MCF 10A (cell line): ENCODE results near the gene APBA1. TPM values are rescaled to one million over a fixed set of nuclear protein-coding genes. Genes with fewer than 3 reads are reported as not detected.

ENCODE experiments used
- BruUV-seq: library from RNA; stranded (reverse); fragments of 400-500 nt; replicated peaks from 2 replicates; lab custom pipeline; 2021; lab: Mats Ljungman, UMichigan
- CTCF ChIA-PET: fragments of 300-600 bp; sonication (Branson Sonifier 250); formaldehyde crosslinking; extraction: SDS; loops from one replicate; lab custom pipeline; 2021; ENCODE audit warnings: antibody characterized with exemption, inconsistent platforms; lab: Yijun Ruan, JAX
- POLR2A ChIA-PET: fragments of 300-600, 350-650 bp; sonication (Branson Sonifier 250); formaldehyde crosslinking; extraction: SDS; loops from one replicate; lab custom pipeline; 2020; ENCODE audit warnings: antibody characterized with exemption, inconsistent platforms; lab: Yijun Ruan, JAX
- DNase-seq: peaks from one replicate; pipeline ENCODE4 v3.0.0-alpha.2; 2018; ENCODE audit not compliant: unreplicated experiment
- H3K27ac Mint-ChIP-seq: one replicate; pipeline ENCODE4 v1.8.0; 2022; ENCODE audit warnings: mild to moderate bottlenecking, low read depth, mixed read lengths; ENCODE audit not compliant: unreplicated experiment
- H3K27me3 Mint-ChIP-seq: one replicate; pipeline ENCODE4 v1.8.0; 2022; ENCODE audit warnings: mixed read lengths; ENCODE audit not compliant: insufficient read depth, unreplicated experiment
- H3K36me3 Mint-ChIP-seq: one replicate; pipeline ENCODE4 v1.8.0; 2022; ENCODE audit warnings: mild to moderate bottlenecking, moderate library complexity, mixed read lengths; ENCODE audit not compliant: insufficient read depth, unreplicated experiment
- H3K4me1 Mint-ChIP-seq: one replicate; pipeline ENCODE4 v1.8.0; 2022; ENCODE audit warnings: mixed read lengths; ENCODE audit not compliant: insufficient read depth, unreplicated experiment
- H3K4me3 Mint-ChIP-seq: one replicate; pipeline ENCODE4 v1.8.0; 2022; ENCODE audit warnings: mild to moderate bottlenecking, moderate library complexity, mixed read lengths; ENCODE audit not compliant: unreplicated experiment
- H3K9me3 Mint-ChIP-seq: one replicate; pipeline ENCODE4 v1.8.0; 2022; ENCODE audit warnings: mixed read lengths; ENCODE audit not compliant: unreplicated experiment
- intact Hi-C: fragments of 100-400 bp; cut with micrococcal nuclease; formaldehyde crosslinking; loops from 2 replicates; pipeline ENCODE4 v1.14.1; 2022
- total RNA-seq: library from RNA; stranded (reverse); gene quantifications from 2 replicates; pipeline ENCODE4 v1.2.3, GENCODE V29; 2022
- TF ChIP-seq, protein P1 (sequence below): fragments of 200-600 bp; IDR thresholded peaks from one replicate; pipeline ENCODE4 v1.8.0; 2022; ENCODE audit warnings: antibody characterized with exemption, mild to moderate bottlenecking; ENCODE audit not compliant: unreplicated experiment

The APBA1 gene
- total RNA-seq, 1 experiment from 2014 or later: 0.07 TPM

DNA sequence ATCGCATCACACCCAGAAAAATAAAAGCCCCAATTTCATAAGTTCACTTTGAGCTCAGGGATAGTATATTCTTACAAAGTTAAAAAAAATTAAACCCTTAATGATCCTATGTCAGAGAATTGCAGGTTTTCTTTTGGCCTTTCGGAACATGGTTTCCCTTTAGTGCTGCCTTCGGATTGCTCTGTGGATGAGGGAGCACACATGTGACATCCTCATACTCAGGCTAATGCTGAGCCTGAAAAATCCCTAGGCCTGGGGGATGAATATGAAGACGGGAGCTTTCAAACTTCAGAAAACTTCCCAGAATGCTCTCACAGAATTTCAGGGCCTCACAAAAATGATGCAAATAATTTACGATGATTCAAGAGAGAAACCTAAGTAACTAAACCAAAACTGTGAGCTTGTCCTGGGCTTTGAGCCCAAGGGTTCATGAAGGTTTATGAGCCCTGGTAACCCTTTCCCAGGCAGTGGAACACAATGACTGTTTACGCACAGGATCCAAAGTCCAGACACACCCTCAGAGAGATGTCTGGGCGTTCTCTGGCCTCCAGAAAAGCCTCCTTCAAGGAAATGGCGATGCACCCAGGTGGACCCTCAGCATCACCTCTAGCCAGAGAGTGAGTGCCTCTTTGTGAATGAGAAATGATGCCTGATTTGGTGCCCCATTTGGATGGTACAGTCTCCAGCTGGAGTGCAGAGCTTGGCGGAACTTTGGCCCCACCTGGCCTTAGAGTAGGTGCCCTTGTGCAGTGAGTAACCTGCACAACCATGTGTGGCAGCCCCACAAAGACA, 201.8 kb downstream of the APBA1 start:
- TF ChIP-seq, protein P1, sequence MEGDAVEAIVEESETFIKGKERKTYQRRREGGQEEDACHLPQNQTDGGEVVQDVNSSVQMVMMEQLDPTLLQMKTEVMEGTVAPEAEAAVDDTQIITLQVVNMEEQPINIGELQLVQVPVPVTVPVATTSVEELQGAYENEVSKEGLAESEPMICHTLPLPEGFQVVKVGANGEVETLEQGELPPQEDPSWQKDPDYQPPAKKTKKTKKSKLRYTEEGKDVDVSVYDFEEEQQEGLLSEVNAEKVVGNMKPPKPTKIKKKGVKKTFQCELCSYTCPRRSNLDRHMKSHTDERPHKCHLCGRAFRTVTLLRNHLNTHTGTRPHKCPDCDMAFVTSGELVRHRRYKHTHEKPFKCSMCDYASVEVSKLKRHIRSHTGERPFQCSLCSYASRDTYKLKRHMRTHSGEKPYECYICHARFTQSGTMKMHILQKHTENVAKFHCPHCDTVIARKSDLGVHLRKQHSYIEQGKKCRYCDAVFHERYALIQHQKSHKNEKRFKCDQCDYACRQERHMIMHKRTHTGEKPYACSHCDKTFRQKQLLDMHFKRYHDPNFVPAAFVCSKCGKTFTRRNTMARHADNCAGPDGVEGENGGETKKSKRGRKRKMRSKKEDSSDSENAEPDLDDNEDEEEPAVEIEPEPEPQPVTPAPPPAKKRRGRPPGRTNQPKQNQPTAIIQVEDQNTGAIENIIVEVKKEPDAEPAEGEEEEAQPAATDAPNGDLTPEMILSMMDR: no peak
- Mint-ChIP-seq H3K36me3 (no peaks in the 10 kb centered on the region), H3K27ac (no peak overlapping the region), H3K4me3 (no peak overlapping the region), H3K4me1 (peaks cover 6% of the 10 kb centered on the region), H3K9me3 (no peaks in the 10 kb centered on the region), H3K27me3 (no peaks in the 10 kb centered on the region)
- no TSS peak for BruUV-seq
- intact Hi-C loops: no loop called here
- DNase-seq: no peak
- ChIA-PET CTCF (no interaction called here), POLR2A (no interaction called here)

DNA sequence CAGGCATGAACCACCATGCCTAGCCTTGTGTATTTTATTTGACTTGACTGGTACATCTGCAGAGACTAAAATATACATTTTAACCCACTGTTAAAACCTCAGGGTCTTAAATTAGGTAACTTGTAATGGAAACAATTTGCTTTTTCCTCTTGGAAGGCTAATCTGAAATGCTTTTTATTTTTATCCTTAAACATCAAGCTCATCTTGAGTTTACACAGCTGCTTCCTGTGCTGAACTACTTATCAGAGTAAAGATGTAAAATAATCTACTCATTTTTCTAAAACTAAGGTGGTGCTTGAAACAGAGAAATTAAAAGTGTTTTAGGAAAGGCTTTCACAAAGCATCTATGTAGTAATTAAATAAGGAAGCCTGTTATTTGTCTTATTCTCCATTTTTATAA, 203.0 kb downstream of the APBA1 start:
- Mint-ChIP-seq H3K4me1 (peaks cover 6% of the 10 kb centered on the region), H3K27ac (no peak overlapping the region), H3K36me3 (no peaks in the 10 kb centered on the region), H3K27me3 (no peaks in the 10 kb centered on the region), H3K9me3 (no peaks in the 10 kb centered on the region), H3K4me3 (no peak overlapping the region)
- DNase-seq: no peak
- TF ChIP-seq, protein P1: no peak
- no TSS peak for BruUV-seq
- ChIA-PET CTCF (interaction anchor here (1.0 kb wide), 1 partner anchor 80 kb away, joined by 3 read pairs; no protein-coding TSS in a partner anchor), POLR2A (interaction anchor here (0.6 kb wide), 1 partner anchor 80 kb away, joined by 3 read pairs; no protein-coding TSS in a partner anchor)
- intact Hi-C loops: no loop called here

DNA sequence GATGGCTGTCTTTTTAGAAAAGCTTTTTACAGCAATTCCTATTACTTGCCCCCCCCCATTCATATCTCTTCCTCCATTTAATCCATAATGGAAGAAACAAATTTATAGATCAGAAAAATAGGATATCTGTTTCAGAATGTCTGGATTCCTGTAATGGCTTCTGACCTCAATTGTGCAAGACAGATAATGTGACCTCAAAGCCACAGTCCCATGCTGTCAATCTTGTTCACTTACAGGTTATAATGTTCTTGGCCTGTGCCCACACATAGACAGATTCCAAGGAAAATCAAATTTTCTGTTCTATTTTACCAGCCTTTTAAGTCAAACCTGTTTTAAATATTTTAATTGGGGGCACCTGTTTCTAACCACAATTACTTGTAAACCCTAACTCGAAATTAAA, 203.8 kb downstream of the APBA1 start:
- no peaks in the 10 kb centered on the region for H3K9me3 Mint-ChIP-seq
- CTCF ChIA-PET: interaction anchor here (1.0 kb wide), 1 partner anchor 80 kb away, joined by 3 read pairs; no protein-coding TSS in a partner anchor

GRCh38 chr9:69466151-69466550, 206.0 kb downstream of the APBA1 start:
- intact Hi-C loops: no loop called here
- POLR2A ChIA-PET: interaction anchor here (0.5 kb wide), 1 partner anchor 1185 kb away, joined by 3 read pairs; no protein-coding TSS in a partner anchor
- CTCF ChIA-PET: interaction anchor here (2.4 kb wide), 1 partner anchor 44 kb away, joined by 10 read pairs; no protein-coding TSS in a partner anchor
- DNase-seq: no peak
- Mint-ChIP-seq H3K27ac (no peak overlapping the region), H3K9me3 (no peaks in the 10 kb centered on the region), H3K4me3 (no peak overlapping the region), H3K27me3 (no peaks in the 10 kb centered on the region), H3K36me3 (no peaks in the 10 kb centered on the region), H3K4me1 (no peaks in the 10 kb centered on the region)
- BruUV-seq: no TSS peak
- TF ChIP-seq, protein P1: no peak

More for the DNA sequence above, 203.8 kb downstream of the APBA1 start:
- Mint-ChIP-seq H3K36me3 (no peaks in the 10 kb centered on the region), H3K4me1 (peaks cover 6% of the 10 kb centered on the region), H3K27ac (no peak overlapping the region), H3K27me3 (no peaks in the 10 kb centered on the region), H3K4me3 (no peak overlapping the region)
- BruUV-seq: no TSS peak
- TF ChIP-seq, protein P1: no peak
- POLR2A ChIA-PET: no interaction called here
- no peak for DNase-seq
- intact Hi-C loops: no loop called here
